VCaP (cell line): ENCODE results near the gene AK9.
"Not testable (repeated sequence)": the region's sequence is repeated elsewhere in the genome, so short reads cannot be mapped to it uniquely, and the experiment has no call there.

ENCODE experiments used
- H3K27ac ChIP-seq: fragments of 450-650 bp; 2 replicates; pipeline ENCODE4 v1.5.1; 2017
- CTCF ChIP-seq: fragments of 450-650 bp; conservative IDR thresholded peaks from 2 replicates; pipeline ENCODE4 v1.5.1; 2017; ENCODE audit warnings: mild to moderate bottlenecking, moderate library complexity

The AK9 gene

GRCh38 chr6:109690737-109691621 lies at the start of gene AK9, which contains the start of gene FIG4:
AK9 (minus strand) TSS chr6:109691202; CDS start chr6:109675745, 15,457 bp downstream.
FIG4 (plus strand) TSS chr6:109691296; CDS start chr6:109691436, 140 bp downstream.
- peak; percentile 49 for TF ChIP-seq CTCF
- peak within 1 kb of the TSS; percentile 78 for H3K27ac ChIP-seq

- no peak for TF ChIP-seq CTCF
- no peak overlapping the region for H3K27ac ChIP-seq
Measured at GRCh38 chr6:109740787-109741186, 49.8 kb upstream of the AK9 start.

- H3K27ac ChIP-seq = no peak overlapping the region
- no peak for TF ChIP-seq CTCF
Measured at GRCh38 chr6:109739686-109740085, 48.7 kb upstream of the AK9 start.

GRCh38 chr6:109738667-109739066 lies 47.7 kb upstream of the AK9 start:
- TF ChIP-seq CTCF = no peak
- H3K27ac ChIP-seq = no peak overlapping the region

GRCh38 chr6:109738255-109738654 lies 47.3 kb upstream of the AK9 start:
- TF ChIP-seq CTCF = no peak
- no peak overlapping the region for H3K27ac ChIP-seq

GRCh38 chr6:109736273-109737025 lies 45.4 kb upstream of the AK9 start:
- no peak overlapping the region for H3K27ac ChIP-seq
- TF ChIP-seq CTCF = no peak

GRCh38 chr6:109725250-109725649 lies 34.2 kb upstream of the AK9 start:
- H3K27ac ChIP-seq = not testable (repeated sequence)
